C1 segment of cervical spinal cord (tissue), 14 donors: Measurements from ENCODE around the gene BCAS3.
"Not testable (repeated sequence)": the region's sequence is repeated elsewhere in the genome, so short reads cannot be mapped to it uniquely, and the experiment has no call there.

ENCODE experiments used
- DNase-seq, 14 donors: peaks; one replicate each; lab custom pipeline; 2025; lab: John Stamatoyannopoulos, UW

Gene BCAS3

GRCh38 chr17:61221181-61221580, 543.5 kb downstream of the BCAS3 start:
- no peak for DNase-seq

DNA sequence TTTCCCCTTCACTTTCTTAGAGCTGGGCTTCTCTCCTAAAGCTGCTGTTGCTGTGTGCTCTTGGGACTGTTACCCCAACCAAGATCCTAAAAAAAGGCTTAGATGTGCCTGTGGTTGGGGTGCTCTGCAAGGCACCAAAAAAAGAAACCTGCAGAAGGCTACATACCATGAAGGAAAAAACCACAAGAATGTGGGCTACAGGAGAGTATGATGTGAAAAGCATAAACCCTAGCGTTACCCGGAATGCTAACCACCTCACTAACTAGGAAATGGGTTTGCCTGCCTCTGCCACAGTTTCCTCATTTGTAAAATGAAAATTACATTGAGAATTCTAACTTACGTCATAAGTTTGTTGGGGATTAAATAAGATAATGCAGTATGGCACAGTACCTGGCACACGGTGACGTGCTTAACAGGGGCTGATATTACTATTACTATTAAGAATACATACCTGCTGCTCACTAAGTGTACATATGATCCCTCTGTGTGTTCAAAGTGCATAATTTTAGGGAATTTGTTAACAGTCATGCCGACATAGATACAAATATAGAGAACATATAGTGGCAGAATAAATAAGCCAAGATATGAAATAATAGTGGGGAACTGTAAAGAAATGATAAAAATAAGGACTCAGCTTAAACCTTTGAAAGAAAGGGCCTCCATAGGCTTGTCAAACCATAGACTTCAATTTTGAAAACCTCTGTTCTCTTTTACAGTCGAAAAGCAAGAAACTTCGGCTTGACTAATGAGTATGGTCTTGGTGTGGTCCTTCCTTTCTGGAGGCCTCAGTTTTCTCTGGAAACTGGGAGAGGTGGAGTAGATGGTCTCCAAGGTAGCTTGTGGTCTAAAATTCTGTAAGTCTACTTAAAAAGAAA, 544.2 kb downstream of the BCAS3 start:
- no peak for DNase-seq

GRCh38 chr17:61223725-61224124, 546.1 kb downstream of the BCAS3 start:
- DNase-seq: no peak

DNA sequence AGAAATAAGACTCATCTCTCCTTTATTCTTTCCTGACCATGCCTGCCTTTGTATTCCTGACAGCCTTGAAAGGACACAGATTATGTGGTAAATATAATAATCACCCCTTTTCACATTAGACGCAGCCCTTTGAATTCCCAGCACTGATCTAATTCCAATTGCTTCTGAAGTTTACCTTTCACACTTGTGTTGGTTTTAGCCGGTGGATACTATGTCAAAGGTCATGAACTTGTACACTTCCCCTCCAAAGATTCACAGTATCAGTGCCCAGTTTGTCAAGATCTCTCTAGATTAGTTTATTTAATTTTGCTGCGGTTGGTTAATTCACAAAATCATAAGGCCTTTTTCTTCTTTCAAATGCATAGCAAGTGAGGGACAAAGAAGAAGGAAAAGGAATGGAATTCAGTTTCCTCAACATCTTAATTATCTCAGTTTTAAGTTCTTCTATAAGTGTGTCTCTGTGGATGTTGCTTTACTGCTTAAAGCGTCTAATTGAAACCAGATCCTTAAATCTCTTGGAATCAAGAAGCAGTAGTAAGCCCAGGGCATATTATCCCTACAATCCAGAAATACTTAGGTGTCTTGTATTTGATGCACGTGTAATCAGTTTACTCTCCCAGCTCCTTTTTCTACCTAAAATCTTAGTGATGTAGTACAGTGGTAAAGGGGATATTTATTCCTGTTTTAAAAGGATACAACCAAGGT, 547.7 kb downstream of the BCAS3 start:
- DNase-seq: no peak

DNA sequence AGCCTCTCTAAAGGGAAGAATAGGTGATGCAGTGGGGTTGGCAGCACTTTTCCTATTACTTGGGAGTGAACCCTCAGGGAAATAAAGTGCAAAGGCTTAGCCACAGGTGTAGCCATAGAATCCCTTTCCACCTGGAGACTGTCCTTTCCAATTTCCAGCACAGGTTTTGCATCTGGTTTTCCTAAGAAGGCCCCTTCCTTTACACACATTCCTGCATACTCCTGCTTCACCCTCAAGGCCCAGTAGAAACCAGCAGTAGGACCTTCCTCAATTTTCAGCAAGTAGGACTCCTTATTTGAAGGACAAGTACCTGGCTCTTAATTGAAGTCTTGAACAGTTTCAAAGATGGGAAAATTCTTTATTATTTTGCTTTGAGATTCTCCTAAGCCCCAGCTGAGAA, 550.2 kb downstream of the BCAS3 start:
- DNase-seq: no peak

DNA sequence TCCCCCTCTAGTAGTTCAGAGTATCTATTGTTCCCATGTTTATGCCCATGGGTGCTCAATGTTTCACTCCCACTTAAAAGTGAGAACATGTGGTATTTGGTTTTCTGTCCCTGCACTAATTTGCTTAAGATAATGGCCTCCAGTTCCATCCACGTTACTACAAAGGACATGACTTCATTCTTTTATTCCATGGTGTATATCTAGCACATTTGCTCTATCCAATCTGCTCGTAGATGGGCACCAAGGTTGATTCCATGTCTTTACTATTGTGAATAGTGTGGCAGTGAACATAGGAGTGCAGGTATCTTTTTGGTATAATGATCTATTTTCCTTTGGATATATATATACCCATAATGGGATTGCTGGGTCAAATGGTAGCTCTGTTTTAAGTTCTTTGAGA, 552.8 kb downstream of the BCAS3 start:
- DNase-seq: no peak

DNA sequence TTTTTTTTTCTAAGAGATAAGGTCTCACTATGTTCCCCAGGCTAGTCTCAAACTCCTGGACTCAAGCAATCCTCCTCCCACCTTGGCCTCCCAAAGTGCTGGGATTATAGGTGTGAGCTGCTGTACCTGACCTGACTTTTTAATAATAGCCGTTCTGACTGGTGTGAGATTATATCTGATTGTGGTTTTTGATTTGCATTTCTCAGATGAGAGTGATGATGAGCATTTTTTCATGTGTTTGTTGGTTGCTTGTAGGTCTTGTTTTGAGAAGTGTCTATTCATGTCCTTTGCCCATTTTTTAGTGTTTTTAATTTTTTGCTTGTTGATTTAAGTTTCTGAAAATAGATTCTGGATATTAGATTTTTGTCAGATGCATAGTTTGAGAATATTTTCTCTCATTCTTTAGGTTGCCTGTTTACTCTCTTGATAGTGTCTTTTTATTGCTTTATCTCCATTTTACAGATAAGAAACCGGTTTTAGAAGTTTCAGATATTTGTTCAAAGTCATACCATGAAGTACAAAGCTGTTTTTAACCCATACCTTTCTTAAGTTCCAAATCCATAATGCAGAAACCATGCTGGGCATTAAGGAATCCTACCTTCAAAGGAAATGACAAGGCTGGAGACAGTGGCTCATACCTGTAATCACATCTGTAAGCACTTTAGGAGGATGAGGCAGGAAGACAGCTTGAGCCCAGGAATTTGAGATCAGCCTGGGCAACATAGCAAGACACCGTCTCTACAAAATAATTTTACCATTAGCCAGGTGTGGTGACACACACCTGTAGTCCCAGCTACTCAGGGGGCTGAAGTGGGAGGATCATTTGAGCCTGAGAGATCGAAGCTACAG, 553.5 kb downstream of the BCAS3 start:
- DNase-seq: no peak

DNA sequence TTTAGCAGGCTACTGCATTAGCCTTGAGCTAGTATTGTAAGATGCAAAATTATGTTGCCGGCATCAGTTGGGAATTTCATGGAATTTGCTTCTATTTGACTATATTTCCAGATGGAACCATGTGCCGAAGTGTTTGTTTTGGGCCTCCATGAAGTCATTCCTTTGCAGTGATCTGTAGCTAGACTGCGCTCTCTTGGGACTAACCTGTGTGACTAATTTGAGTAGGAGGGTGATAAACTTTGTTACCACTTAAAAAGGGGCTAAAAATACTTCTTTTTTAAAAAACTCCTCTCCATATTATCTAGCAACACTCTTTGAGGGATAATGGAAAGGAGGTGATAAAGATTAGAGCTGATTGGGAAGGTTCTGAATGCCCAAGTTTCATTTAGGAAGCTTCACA, 555.2 kb downstream of the BCAS3 start:
- no peak for DNase-seq

DNA sequence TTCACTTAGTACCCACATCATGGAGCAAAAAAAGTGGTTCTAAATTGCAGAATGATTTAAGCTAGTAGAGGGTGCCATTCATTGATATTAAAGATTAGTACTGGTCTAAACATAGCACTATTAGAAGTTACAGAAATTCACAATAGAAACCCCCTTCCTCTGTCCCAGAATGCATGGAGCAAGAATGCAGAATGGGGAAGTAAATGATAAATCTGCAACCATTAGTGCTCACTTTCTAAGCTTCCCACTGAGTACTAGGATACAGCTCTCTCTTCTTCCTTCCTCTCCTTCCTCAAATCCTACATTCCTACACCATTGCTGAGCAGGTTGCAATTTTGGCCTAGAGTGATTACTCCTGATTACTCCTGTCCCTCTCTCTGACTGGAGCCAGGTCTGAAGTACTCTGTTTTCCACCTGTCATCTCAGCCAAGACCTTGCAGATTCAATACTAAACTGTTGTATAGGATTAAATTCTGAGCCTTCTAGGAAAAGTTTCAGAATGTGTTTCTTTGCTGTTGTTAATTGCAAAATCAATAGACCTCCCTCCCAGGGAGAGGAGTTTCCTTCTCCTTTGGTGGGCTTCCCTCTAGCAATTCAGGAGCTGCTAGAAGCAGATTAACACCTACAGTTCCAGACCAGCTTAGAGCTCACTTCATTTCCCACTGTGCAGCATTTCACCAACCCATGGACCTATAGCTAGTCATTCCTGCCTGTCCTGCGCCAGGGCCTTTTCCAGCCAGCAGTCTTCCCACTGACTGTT, 556.5 kb downstream of the BCAS3 start:
- DNase-seq: no peak

GRCh38 chr17:61235001-61235826, 557.6 kb downstream of the BCAS3 start:
- DNase-seq: no peak

- DNase-seq: peak in 6 of 14 donors; percentile 10 to 61 (median 20)
Measured at GRCh38 chr17:61235827-61236197, 558.2 kb downstream of the BCAS3 start.

DNA sequence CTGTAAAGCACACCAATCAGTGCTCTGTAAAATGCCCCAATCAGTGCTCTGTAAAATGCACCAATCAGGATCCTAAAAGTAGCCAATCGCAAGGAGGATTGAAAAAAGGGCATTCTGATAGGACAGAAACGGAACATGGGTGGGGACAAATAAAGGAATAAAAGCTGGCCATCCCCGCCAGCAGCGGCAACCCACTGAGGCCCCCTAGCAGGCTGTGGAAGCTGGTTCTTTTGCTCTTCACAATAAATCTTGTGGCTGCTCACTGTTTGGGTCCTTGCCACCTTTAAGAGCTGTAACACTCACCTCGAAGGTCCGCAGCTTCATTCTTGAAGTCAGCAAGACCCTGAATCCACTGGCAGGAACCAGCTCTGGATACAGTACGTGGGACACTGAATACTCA, 559.6 kb downstream of the BCAS3 start:
- no peak for DNase-seq

- no peak for DNase-seq
Measured at GRCh38 chr17:61238455-61238933, 560.8 kb downstream of the BCAS3 start.

DNA sequence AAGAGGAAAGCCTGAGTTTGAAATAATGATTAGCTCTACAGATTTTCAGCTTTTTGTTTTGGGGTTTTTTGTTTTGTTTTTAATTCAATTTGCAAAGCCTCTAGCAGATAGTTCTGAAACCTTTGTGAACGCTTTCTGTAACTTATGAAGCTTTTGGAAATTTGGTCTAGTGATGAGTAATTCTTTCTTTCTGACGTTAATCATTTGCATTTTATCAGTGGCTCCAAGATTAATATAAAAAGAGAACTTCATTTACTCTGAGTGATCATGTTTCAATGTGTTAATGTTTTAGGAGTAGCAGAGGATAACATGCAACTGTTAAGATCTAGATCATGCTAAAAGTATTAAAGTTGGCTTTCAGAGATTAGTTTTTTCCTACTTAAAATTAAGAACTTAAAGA, 561.7 kb downstream of the BCAS3 start:
- DNase-seq: no peak

GRCh38 chr17:61239953-61240352, 562.3 kb downstream of the BCAS3 start:
- no peak for DNase-seq

DNA sequence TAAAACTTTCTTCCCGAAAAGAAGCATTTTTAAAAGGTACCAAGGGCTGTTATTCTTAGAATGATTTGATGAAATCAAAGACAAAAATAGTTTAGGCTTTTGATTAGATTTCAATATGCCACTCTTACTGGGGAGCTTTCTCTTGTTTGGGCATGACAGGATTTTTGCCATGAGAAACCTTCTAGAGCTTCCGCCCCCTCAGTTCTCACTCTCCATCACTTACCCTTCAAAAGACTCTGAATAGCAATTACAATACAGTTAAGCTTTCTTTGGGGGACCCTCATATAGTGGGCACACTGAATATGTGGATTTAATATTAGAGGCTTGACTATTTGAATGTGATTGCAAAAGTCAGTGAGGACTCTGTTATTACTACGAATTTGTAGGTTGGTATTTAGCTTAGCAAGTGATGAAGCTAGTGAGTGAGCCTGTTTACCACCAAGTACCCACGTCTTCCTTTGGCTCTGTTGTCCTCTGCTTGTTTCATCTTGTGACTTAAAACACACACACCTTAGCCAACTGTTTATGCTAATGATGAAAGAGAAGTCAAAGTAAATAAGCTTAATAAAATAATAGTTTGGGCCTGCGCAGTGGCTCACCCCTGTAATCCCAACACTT, 563.3 kb downstream of the BCAS3 start:
- DNase-seq: no peak

DNA sequence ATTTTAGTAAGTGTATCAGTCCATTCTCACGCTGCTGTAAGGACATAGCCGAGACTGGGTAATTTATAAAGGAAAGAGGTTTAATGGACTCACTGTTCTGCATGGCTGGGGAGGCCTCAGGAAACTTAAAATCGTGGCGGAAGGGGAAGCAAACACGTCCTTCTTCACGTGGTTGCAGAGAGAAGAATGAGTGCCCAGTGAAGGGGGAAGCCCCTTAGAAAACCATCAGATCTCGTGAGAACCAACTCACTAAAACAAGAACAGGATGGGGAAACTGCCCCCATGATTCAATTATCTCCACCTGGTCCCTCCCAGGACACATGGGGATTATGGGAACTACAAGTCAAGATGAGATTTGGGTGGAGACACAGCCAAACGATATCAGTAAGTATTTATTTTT, 567.3 kb downstream of the BCAS3 start:
- not testable (repeated sequence) for DNase-seq

GRCh38 chr17:61245706-61246135, 568.1 kb downstream of the BCAS3 start:
- DNase-seq: no peak

DNA sequence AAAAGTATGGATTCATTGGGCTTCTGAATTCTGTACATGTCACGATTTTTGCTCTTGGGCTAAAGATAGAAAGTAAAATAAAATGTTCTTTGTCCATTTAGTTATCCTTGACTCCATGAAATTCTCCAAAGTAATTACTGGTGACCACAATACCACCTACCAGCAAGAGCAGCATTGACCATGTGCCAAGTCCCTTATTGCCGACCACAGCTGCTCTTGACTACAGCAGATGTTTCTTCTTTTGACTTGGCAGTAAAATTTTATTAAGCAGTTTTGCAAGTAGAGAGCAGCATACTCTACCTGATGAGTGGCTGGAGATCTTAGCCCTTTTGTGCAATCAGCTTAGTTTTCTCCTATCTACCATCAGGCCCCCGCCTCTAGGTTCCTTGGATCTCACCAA, 569.8 kb downstream of the BCAS3 start:
- no peak for DNase-seq

GRCh38 chr17:61248399-61248798, 570.7 kb downstream of the BCAS3 start:
- DNase-seq: no peak
